DOHH2 (cell line): ENCODE results near the gene LRRC8B.

Source experiments
- H3F3A ChIP-seq: fragments of 200-600 bp; sonication (generic), shearing (Covaris generic); 2 replicates; pipeline ENCODE4 v1.6.0; 2016; ENCODE audit warnings: antibody characterized with exemption, mild to moderate bottlenecking; ENCODE audit not compliant: control insufficient read depth, insufficient read depth
- H3K27ac ChIP-seq: fragments of 200-600 bp; sonication (generic); 2 replicates; pipeline ENCODE4 v1.5.1; 2014; ENCODE audit warnings: low read depth, mild to moderate bottlenecking, low read length, moderate library complexity
- H3K27me3 ChIP-seq: fragments of 200-600 bp; sonication (generic); 2 replicates; pipeline ENCODE4 v1.6.1; 2014; ENCODE audit warnings: mild to moderate bottlenecking, low read length, mixed read lengths; ENCODE audit not compliant: control insufficient read depth
- H3K36me3 ChIP-seq: fragments of 200-600 bp; sonication (generic); 2 replicates; pipeline ENCODE4 v1.6.1; 2014; ENCODE audit warnings: mild to moderate bottlenecking, low read length, moderate library complexity, mixed read lengths; ENCODE audit not compliant: control insufficient read depth
- H3K4me1 ChIP-seq: fragments of 200-600 bp; sonication (generic); 2 replicates; pipeline ENCODE4 v1.6.1; 2014; ENCODE audit warnings: mild to moderate bottlenecking, low read length, mixed read lengths; ENCODE audit not compliant: control insufficient read depth
- H3K4me2 ChIP-seq: fragments of 200-600 bp; sonication (generic); 2 replicates; pipeline ENCODE4 v1.6.0; 2014; ENCODE audit warnings: mild to moderate bottlenecking, low read length, moderate library complexity
- H3K4me3 ChIP-seq: fragments of 200-600 bp; sonication (generic); 2 replicates; pipeline ENCODE4 v1.5.1; 2014; ENCODE audit warnings: mild to moderate bottlenecking, low read length, mixed read lengths
- H3K79me2 ChIP-seq: fragments of 200-600 bp; sonication (generic); 2 replicates; pipeline ENCODE4 v1.6.1; 2014; ENCODE audit warnings: mild to moderate bottlenecking, low read length, mixed read lengths; ENCODE audit not compliant: control insufficient read depth
- H3K9me2 ChIP-seq: fragments of 200-600 bp; sonication (generic); replicated peaks from 2 replicates; pipeline ENCODE4 v1.6.1; 2014; ENCODE audit warnings: mild to moderate bottlenecking, low read length, mixed read lengths; ENCODE audit not compliant: control insufficient read depth
- H3K9me3 ChIP-seq: fragments of 200-600 bp; sonication (generic); 2 replicates; pipeline ENCODE4 v1.6.1; 2014; ENCODE audit warnings: antibody characterized with exemption, low read length, mixed read lengths; ENCODE audit not compliant: control insufficient read depth, insufficient read depth
- H4K20me1 ChIP-seq: fragments of 200-600 bp; sonication (generic); 2 replicates; pipeline ENCODE4 v1.6.0; 2014; ENCODE audit warnings: low read depth, mild to moderate bottlenecking, antibody characterized with exemption, low read length, moderate library complexity; ENCODE audit not compliant: control insufficient read depth, insufficient read depth
- EZH2phosphoT487 ChIP-seq: fragments of 200-600 bp; sonication (generic); IDR thresholded peaks from 2 replicates; pipeline ENCODE4 v1.6.1; 2017; ENCODE audit warnings: borderline replicate concordance, mild to moderate bottlenecking, antibody characterized with exemption, low read length, moderate library complexity, mixed read lengths
- TF ChIP-seq, protein P1 (sequence below): fragments of 200-600 bp; sonication (generic); IDR thresholded peaks from one replicate; pipeline ENCODE4 v1.5.1; 2014; ENCODE audit warnings: antibody characterized with exemption, mild to moderate bottlenecking, low read depth, low read length; ENCODE audit not compliant: poor library complexity, severe bottlenecking

The LRRC8B gene

DNA sequence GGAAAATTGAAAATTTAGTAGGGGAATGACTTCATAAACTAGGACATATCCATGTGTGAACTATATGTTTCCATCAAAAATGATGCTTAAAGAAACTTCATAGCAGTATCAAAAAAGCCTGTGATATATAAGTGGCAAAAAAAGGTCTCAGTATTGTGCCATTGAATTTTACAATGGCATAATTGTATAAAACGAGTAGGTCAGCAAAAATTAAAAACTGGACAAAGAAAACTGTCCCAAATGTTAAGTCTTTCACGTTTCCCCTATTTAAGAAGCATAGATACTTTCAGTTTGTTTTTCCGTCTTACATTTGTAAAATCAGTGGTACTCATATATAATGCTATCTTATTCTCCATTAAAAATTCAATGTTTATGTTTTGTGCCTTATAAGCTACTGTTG is 43.2 kb downstream of the LRRC8B start:
- Histone ChIP-seq H3F3A (no peaks in the 10 kb centered on the region), H3K27ac (no peak overlapping the region), H3K4me1 (peaks cover 16% of the 10 kb centered on the region), H3K4me2 (no peak overlapping the region), H3K9me2 (no peaks in the 10 kb centered on the region), H3K27me3 (no peaks in the 10 kb centered on the region), H3K36me3 (peaks cover 2% of the 10 kb centered on the region; the same call in 1 of the 2 replicates), H3K9me3 (no peaks in the 10 kb centered on the region; the same call in 1 of the 2 replicates), H3K79me2 (peaks cover 3% of the 10 kb centered on the region), H4K20me1 (no peaks in the 10 kb centered on the region), H3K4me3 (no peak overlapping the region)
- TF ChIP-seq, protein P1, sequence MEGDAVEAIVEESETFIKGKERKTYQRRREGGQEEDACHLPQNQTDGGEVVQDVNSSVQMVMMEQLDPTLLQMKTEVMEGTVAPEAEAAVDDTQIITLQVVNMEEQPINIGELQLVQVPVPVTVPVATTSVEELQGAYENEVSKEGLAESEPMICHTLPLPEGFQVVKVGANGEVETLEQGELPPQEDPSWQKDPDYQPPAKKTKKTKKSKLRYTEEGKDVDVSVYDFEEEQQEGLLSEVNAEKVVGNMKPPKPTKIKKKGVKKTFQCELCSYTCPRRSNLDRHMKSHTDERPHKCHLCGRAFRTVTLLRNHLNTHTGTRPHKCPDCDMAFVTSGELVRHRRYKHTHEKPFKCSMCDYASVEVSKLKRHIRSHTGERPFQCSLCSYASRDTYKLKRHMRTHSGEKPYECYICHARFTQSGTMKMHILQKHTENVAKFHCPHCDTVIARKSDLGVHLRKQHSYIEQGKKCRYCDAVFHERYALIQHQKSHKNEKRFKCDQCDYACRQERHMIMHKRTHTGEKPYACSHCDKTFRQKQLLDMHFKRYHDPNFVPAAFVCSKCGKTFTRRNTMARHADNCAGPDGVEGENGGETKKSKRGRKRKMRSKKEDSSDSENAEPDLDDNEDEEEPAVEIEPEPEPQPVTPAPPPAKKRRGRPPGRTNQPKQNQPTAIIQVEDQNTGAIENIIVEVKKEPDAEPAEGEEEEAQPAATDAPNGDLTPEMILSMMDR: no peak

DNA sequence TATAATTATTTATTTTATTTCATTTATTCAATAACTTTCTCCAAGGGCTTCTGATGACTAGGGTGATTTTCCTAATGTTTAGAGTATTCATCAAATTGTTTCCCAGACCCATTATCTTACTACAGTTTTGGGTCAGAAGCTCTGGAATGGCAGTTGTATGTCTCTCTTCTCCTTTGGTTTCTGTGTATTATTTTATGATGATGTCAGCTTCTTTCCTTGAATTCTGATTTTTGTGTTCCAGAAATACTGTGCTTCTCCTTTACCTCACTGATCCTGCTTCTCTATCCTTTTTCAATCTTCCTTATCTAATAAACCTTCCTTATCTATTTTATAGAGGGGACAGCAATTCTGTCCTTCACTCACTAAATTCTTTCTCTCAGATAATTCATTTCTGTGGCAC is 48.8 kb downstream of the LRRC8B start:
- no peaks in the 10 kb centered on the region for H3K79me2 ChIP-seq
- TF ChIP-seq, protein P1: no peak
- no peak for TF ChIP-seq EZH2phosphoT487
- H3K4me2 ChIP-seq: no peak overlapping the region
- H3K4me1 ChIP-seq: peaks cover 23% of the 10 kb centered on the region
- no peaks in the 10 kb centered on the region for H3K9me2 ChIP-seq
- H3K27ac ChIP-seq: no peak overlapping the region
- H4K20me1 ChIP-seq: no peaks in the 10 kb centered on the region
- H3K36me3 ChIP-seq: peaks cover 5% of the 10 kb centered on the region; the same call in 1 of the 2 replicates
- H3K9me3 ChIP-seq: no peaks in the 10 kb centered on the region; the same call in 1 of the 2 replicates
- no peaks in the 10 kb centered on the region for H3K27me3 ChIP-seq
- no peaks in the 10 kb centered on the region for H3F3A ChIP-seq
- H3K4me3 ChIP-seq: no peak overlapping the region

DNA sequence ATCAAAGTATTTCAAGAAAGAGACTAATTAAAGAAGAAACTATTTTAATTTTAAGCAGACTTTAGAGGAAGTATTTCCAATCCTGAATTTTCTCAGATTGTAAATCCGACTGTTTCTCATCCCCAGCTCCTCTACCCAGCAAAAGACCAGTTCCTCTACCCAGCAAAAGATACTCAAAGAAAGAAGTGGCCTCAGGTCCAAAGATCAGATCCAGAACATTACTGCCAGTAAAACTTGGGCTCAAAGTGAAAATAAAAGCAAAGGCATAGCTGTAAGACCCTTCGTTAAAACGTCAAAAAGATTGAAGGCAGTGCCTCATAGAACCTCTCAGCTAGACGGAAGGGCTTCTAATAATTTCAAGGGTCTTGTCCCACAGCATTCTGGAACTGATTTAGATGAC is 50.0 kb downstream of the LRRC8B start:
- TF ChIP-seq, protein P1: no peak
- no peak for TF ChIP-seq EZH2phosphoT487
- H3K79me2 ChIP-seq: no peaks in the 10 kb centered on the region
- H4K20me1 ChIP-seq: no peaks in the 10 kb centered on the region
- H3K4me2 ChIP-seq: no peak overlapping the region
- no peak overlapping the region for H3K27ac ChIP-seq
- no peak overlapping the region for H3K4me3 ChIP-seq
- H3F3A ChIP-seq: no peaks in the 10 kb centered on the region
- H3K9me3 ChIP-seq: no peaks in the 10 kb centered on the region; the same call in 1 of the 2 replicates
- no peaks in the 10 kb centered on the region for H3K27me3 ChIP-seq
- H3K4me1 ChIP-seq: peaks cover 35% of the 10 kb centered on the region
- peaks cover 5% of the 10 kb centered on the region; the same call in 1 of the 2 replicates for H3K36me3 ChIP-seq
- H3K9me2 ChIP-seq: no peaks in the 10 kb centered on the region
